Endothelial cell of umbilical vein (primary cell): ENCODE measurements around the gene LUZP2. TPM values are rescaled to one million over a fixed set of nuclear protein-coding genes. Genes with fewer than 3 reads are reported as not detected.

Source experiments
- BruUV-seq: library from RNA; stranded (reverse); fragments of 400-500 nt; replicated peaks from 2 replicates; lab custom pipeline; 2021; lab: Mats Ljungman, UMichigan
- CTCF ChIA-PET: fragments of 300-600, 350-600 bp; sonication (Branson Sonifier 250); formaldehyde crosslinking; loops from one replicate; lab custom pipeline; 2021; ENCODE audit warnings: antibody characterized with exemption, inconsistent platforms; lab: Charles Lee
- POLR2A ChIA-PET: fragments of 300-600, 350-600 bp; sonication (Branson Sonifier 250); formaldehyde crosslinking; loops from one replicate; lab custom pipeline; 2021; ENCODE audit warnings: antibody characterized with exemption, inconsistent platforms; lab: Charles Lee
- DNase-seq: peaks from one replicate; pipeline ENCODE4 v3.0.0-alpha.2; 2011; ENCODE audit warnings: low read depth, low spot score
- FAIRE-seq: peaks from 2 replicates; lab custom pipeline; 2011; peaks lifted over from hg19 to GRCh38; lab: Jason Lieb, UNC
- H2AFZ ChIP-seq: 2 replicates; pipeline ENCODE4 v1.6.0; 2012; ENCODE audit warnings: low read depth, low read length, control low read depth, inconsistent platforms
- H3K27ac ChIP-seq: 2 replicates; pipeline ENCODE4 v1.5.1; 2011; ENCODE audit warnings: low read depth, mild to moderate bottlenecking, control low read depth, low read length, moderate library complexity; ENCODE audit not compliant: insufficient read depth
- H3K27me3 ChIP-seq, 2 experiments: 2 replicates each; pipeline versions ENCODE4 v1.6.0 to v1.6.1; 2011; ENCODE audit warnings: low read length in 2 of 2, mixed read lengths in 1 of 2; ENCODE audit not compliant: control insufficient read depth in 2 of 2, insufficient read depth in 2 of 2
- H3K36me3 ChIP-seq, 2 experiments: 2 replicates in 1 of 2; 3 replicates in 1 of 2; pipeline ENCODE4 v1.5.1; 2011; ENCODE audit warnings: low read length in 2 of 2, mild to moderate bottlenecking in 1 of 2, moderate library complexity in 1 of 2; ENCODE audit not compliant: control insufficient read depth in 2 of 2, insufficient read depth in 2 of 2; ENCODE audit errors: extremely low read depth in 1 of 2
- H3K4me1 ChIP-seq: 3 replicates; pipeline ENCODE4 v1.5.1; 2011; ENCODE audit warnings: mild to moderate bottlenecking, low read length; ENCODE audit not compliant: control insufficient read depth, insufficient read depth; ENCODE audit errors: extremely low read depth
- H3K4me2 ChIP-seq: 2 replicates; pipeline ENCODE4 v1.6.1; 2011; ENCODE audit warnings: low read length, control low read depth, mixed read lengths; ENCODE audit not compliant: insufficient read depth
- H3K4me3 ChIP-seq, 3 experiments: fragments of 200-600 bp in 1 of 3; sonication (generic), shearing (Covaris generic) in 1 of 3; replicated peaks in 1 of 3; 2 replicates each; pipeline ENCODE4 v1.5.1; 2011 to 2016; ENCODE audit warnings: control low read depth in 3 of 3, low read length in 3 of 3, mild to moderate bottlenecking in 2 of 3, inconsistent platforms in 1 of 3, low read depth in 1 of 3, moderate library complexity in 1 of 3; ENCODE audit not compliant: insufficient read depth in 1 of 3
- H3K79me2 ChIP-seq: 2 replicates; pipeline ENCODE4 v1.6.0; 2012; ENCODE audit warnings: low read length, inconsistent platforms; ENCODE audit not compliant: control insufficient read depth, insufficient read depth
- H3K9ac ChIP-seq: replicated peaks from 2 replicates; pipeline ENCODE3; 2011; ENCODE audit warnings: low read length, control low read depth; ENCODE audit not compliant: insufficient read depth; ENCODE audit errors: extremely low read depth
- H3K9me1 ChIP-seq: replicated peaks from 3 replicates; pipeline ENCODE4 v1.6.0; 2011; ENCODE audit warnings: mild to moderate bottlenecking, low read length; ENCODE audit not compliant: control insufficient read depth, insufficient read depth; ENCODE audit errors: extremely low read depth
- H3K9me3 ChIP-seq: replicated peaks from 2 replicates; pipeline ENCODE4 v1.5.1; 2012; ENCODE audit warnings: low read length, inconsistent platforms; ENCODE audit not compliant: control insufficient read depth, insufficient read depth
- H4K20me1 ChIP-seq: replicated peaks from 2 replicates; pipeline ENCODE3; 2011; ENCODE audit warnings: mild to moderate bottlenecking, low read length; ENCODE audit not compliant: control insufficient read depth, insufficient read depth; ENCODE audit errors: extremely low read depth
- EZH2 ChIP-seq: IDR thresholded peaks from 2 replicates; pipeline ENCODE4 v1.6.1; 2012; ENCODE audit warnings: borderline replicate concordance, low read depth, mild to moderate bottlenecking, moderate library complexity, low read length, inconsistent platforms; ENCODE audit not compliant: severe bottlenecking
- FOS ChIP-seq: IDR thresholded peaks from 2 replicates; pipeline ENCODE4 v1.6.1; 2011; ENCODE audit warnings: mild to moderate bottlenecking, low read length, moderate library complexity, borderline replicate concordance; ENCODE audit not compliant: insufficient read depth
- GATA2 ChIP-seq: IDR thresholded peaks from 2 replicates; pipeline ENCODE4 v1.7.0; 2011; ENCODE audit warnings: low read depth, mild to moderate bottlenecking, moderate library complexity, mixed read lengths, low read length; ENCODE audit not compliant: insufficient read length, insufficient read depth
- JUN ChIP-seq: IDR thresholded peaks from 2 replicates; pipeline ENCODE4 v1.6.1; 2011; ENCODE audit warnings: borderline replicate concordance, low read depth; ENCODE audit not compliant: insufficient read length, insufficient read depth
- MAX ChIP-seq: IDR thresholded peaks from 2 replicates; pipeline ENCODE4 v1.6.1; 2011; ENCODE audit not compliant: insufficient read depth, insufficient read length
- MYC ChIP-seq: IDR thresholded peaks from one replicate; pipeline ENCODE4 v1.6.1; 2011; ENCODE audit warnings: mild to moderate bottlenecking, low read depth, low read length
- POLR2A ChIP-seq: IDR thresholded peaks from 2 replicates; pipeline ENCODE4 v1.6.1; 2012; ENCODE audit warnings: low read depth, mild to moderate bottlenecking, control low read depth, low read length
- POLR2AphosphoS5 ChIP-seq: IDR thresholded peaks from 2 replicates; pipeline ENCODE4 v1.6.1; 2012; ENCODE audit warnings: low read depth, mild to moderate bottlenecking, control low read depth, low read length, moderate library complexity; ENCODE audit not compliant: insufficient read depth
- dilution Hi-C: fragments of 300-500 bp; cut with MboI; formaldehyde crosslinking; loops from one replicate; pipeline ENCODE4 v1.15.0; 2019; ENCODE audit warnings: low sequenced_read_pairs; ENCODE audit not compliant: extremely low pct_ligation_motif_present
- intact Hi-C: fragments of 100-400 bp; cut with micrococcal nuclease; formaldehyde crosslinking; loops from one replicate; pipeline ENCODE4 v1.10.0; 2022
- polyA plus RNA-seq, 4 experiments: library from polyadenylated mRNA; depleted of rRNA in 3 of 4; stranded (reverse) in 3 of 4; unstranded in 1 of 4; fragments of >200 nt; gene quantifications; 2 replicates each; pipeline versions ENCODE4 v1.2.1 to v1.2.3, GENCODE V29; 2011 to 2012; ENCODE audit warnings: missing spikeins in 1 of 4
- total RNA-seq: library from RNA; stranded (reverse); gene quantifications from 2 replicates; pipeline ENCODE4 v1.2.3, GENCODE V29; 2021
- TF ChIP-seq, protein P1 (sequence below), 2 donors: IDR thresholded peaks; 1 replicate in 1 of 2; 2 replicates in 1 of 2; pipeline ENCODE4 v1.5.1; 2011; ENCODE audit warnings: low read length in 2 of 2, mild to moderate bottlenecking in 2 of 2, moderate library complexity in 2 of 2, control low read depth in 1 of 2, inconsistent platforms in 1 of 2, low read depth in 1 of 2; ENCODE audit not compliant: insufficient read depth in 1 of 2; ENCODE audit errors: extremely low read depth in 1 of 2

LUZP2 gene
- total and polyA plus RNA-seq, 2 donors (not counting 3 experiments of a cell fraction or from before 2014, with no cell fraction given): 0.07 TPM; not detected in 1

DNA sequence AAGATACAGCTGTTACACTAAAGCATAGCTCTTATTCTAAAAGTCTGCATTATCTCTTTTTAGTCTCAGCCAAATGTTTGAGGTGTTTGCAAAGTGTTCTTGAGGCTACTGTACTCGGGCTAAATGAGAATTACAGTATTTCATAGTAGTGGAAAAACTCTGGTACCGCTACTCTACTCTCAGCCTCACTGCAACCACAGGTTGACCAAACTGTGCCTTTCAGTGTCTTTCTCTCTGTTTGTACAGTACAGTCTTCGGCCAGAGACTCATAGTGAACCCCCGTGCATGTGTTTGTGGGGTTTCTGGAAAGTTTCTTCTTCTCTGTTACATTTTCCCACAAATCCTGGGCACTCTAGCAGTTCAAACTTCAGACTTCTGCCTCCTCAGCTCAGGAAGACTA is 7.4 kb upstream of the LUZP2 start:
- no peaks in the 10 kb centered on the region for H3K9me3 ChIP-seq
- no peaks in the 10 kb centered on the region for H3K9me1 ChIP-seq
- FAIRE-seq (no peak), DNase-seq (no peak)
- TF ChIP-seq POLR2AphosphoS5 (no peak), POLR2A (no peak), EZH2 (no peak), MAX (no peak), MYC (no peak)
- TF ChIP-seq, protein P1, sequence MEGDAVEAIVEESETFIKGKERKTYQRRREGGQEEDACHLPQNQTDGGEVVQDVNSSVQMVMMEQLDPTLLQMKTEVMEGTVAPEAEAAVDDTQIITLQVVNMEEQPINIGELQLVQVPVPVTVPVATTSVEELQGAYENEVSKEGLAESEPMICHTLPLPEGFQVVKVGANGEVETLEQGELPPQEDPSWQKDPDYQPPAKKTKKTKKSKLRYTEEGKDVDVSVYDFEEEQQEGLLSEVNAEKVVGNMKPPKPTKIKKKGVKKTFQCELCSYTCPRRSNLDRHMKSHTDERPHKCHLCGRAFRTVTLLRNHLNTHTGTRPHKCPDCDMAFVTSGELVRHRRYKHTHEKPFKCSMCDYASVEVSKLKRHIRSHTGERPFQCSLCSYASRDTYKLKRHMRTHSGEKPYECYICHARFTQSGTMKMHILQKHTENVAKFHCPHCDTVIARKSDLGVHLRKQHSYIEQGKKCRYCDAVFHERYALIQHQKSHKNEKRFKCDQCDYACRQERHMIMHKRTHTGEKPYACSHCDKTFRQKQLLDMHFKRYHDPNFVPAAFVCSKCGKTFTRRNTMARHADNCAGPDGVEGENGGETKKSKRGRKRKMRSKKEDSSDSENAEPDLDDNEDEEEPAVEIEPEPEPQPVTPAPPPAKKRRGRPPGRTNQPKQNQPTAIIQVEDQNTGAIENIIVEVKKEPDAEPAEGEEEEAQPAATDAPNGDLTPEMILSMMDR (IDR thresholded peaks at IDR 0.05; ENCODE audit: extremely low read depth in 1 of 2, insufficient read depth in 1 of 2, low read depth in 1 of 2, low read length in 2 of 2): no peak
- H3K9ac ChIP-seq: no peak overlapping the region
- no peaks in the 10 kb centered on the region for H3K4me1 ChIP-seq
- no peaks in the 10 kb centered on the region for H3K79me2 ChIP-seq
- H3K4me2 ChIP-seq: no peak overlapping the region
- no peak overlapping the region for H3K4me3 ChIP-seq
- H3K27ac ChIP-seq: no peak overlapping the region
- no peak overlapping the region for H2AFZ ChIP-seq
- dilution Hi-C loops (no loop called here), intact Hi-C loops (no loop called here)
- H4K20me1 ChIP-seq: no peaks in the 10 kb centered on the region
- ChIA-PET CTCF (interaction anchor here (0.7 kb wide), 1 partner anchor 10 kb away, joined by 3 read pairs; no protein-coding TSS in a partner anchor), POLR2A (no interaction called here)
- H3K36me3 ChIP-seq: no peaks in the 10 kb centered on the region
- no TSS peak for BruUV-seq
- peaks cover 0 to 3% of the 10 kb centered on the region in 2 experiments for H3K27me3 ChIP-seq

DNA sequence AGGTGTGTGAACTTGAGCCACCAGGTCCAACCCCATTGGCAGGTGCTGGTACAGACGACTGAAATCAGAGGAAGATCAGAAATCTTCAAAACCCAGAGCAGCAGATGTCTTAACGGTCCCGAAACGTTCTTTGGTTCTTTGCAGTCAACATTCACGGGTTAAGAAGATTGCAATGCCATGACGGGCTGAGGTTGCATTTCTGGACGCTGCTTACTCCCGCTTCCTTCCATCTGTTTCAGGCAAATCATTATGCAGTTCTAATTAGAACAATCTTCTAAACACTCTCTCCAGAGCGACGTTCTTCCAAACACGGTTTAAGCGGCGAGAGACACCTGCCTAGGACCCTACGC is 492 bp upstream of the LUZP2 start:
- no peaks in the 10 kb centered on the region for H3K36me3 ChIP-seq
- H3K4me1 ChIP-seq: peaks cover 9% of the 10 kb centered on the region
- intact Hi-C loops (loop anchor here (2.0 kb wide), 1 partner anchor 956 kb away; no protein-coding TSS in a partner anchor), dilution Hi-C loops (no loop called here)
- peak overlapping the region; percentile 23 to 54 (median 38) for H3K4me3 ChIP-seq
- no peak overlapping the region for H3K9ac ChIP-seq
- H3K9me3 ChIP-seq: no peaks in the 10 kb centered on the region
- peaks cover 25 to 41% of the 10 kb centered on the region in 2 experiments for H3K27me3 ChIP-seq
- H2AFZ ChIP-seq: peak overlapping the region; percentile 97
- H3K4me2 ChIP-seq: peak overlapping the region; percentile 90
- no peak for TF ChIP-seq GATA2
- TF ChIP-seq, protein P1 (IDR thresholded peaks at IDR 0.05; ENCODE audit: extremely low read depth in 1 of 2, insufficient read depth in 1 of 2, low read depth in 1 of 2, low read length in 2 of 2): no peak
- TF ChIP-seq JUN: no peak
- TF ChIP-seq FOS: no peak
- no peak for TF ChIP-seq POLR2A
- no peak for TF ChIP-seq EZH2
- TF ChIP-seq POLR2AphosphoS5: no peak
- TF ChIP-seq MAX: no peak
- TF ChIP-seq MYC: no peak
- no peak overlapping the region for H3K27ac ChIP-seq
- peaks cover 2% of the 10 kb centered on the region for H3K9me1 ChIP-seq
- BruUV-seq: no TSS peak
- no peak for DNase-seq
- ChIA-PET CTCF (no interaction called here), POLR2A (no interaction called here)
- FAIRE-seq: no peak
- H4K20me1 ChIP-seq: no peaks in the 10 kb centered on the region
- H3K79me2 ChIP-seq: no peaks in the 10 kb centered on the region
